HEK293T (cell line): Measurements from ENCODE around the gene METTL16.
"Not testable (repeated sequence)": the region's sequence is repeated elsewhere in the genome, so short reads cannot be mapped to it uniquely, and the experiment has no call there.

Experiments
- CTCF ChIA-PET: fragments of 350-600 bp; formaldehyde crosslinking; extraction: SDS; loops from one replicate; lab custom pipeline; 2021; ENCODE audit warnings: antibody characterized with exemption, inconsistent platforms; lab: Yijun Ruan, JAX
- POLR2A ChIA-PET: fragments of 350-600 bp; formaldehyde crosslinking; extraction: SDS; loops from one replicate; lab custom pipeline; 2020; ENCODE audit warnings: antibody characterized with exemption, inconsistent platforms; lab: Yijun Ruan, JAX
- DNase-seq: peaks from one replicate; pipeline ENCODE4 v3.0.0; 2012; ENCODE audit warnings: mixed read lengths; ENCODE audit errors: extremely low spot score
- ARNT ChIP-seq: fragments of 450-650 bp; IDR thresholded peaks from 2 replicates; pipeline ENCODE4 v1.6.1; 2017; ENCODE audit warnings: mild to moderate bottlenecking
- BHLHE40 ChIP-seq: fragments of 450-650 bp; IDR thresholded peaks from 2 replicates; pipeline ENCODE4 v1.6.1; 2016; ENCODE audit warnings: mild to moderate bottlenecking, moderate library complexity, borderline replicate concordance
- CTBP1 ChIP-seq: fragments of 450-650 bp; IDR thresholded peaks from 2 replicates; pipeline ENCODE4 v1.6.1; 2016; ENCODE audit warnings: borderline replicate concordance
- ELF4 ChIP-seq: fragments of 450-650 bp; IDR thresholded peaks from 2 replicates; pipeline ENCODE4 v1.6.1; 2017; ENCODE audit warnings: antibody characterized with exemption
- FOXA1 ChIP-seq: fragments of 450-650 bp; IDR thresholded peaks from 2 replicates; pipeline ENCODE4 v1.6.1; 2016; ENCODE audit warnings: mild to moderate bottlenecking
- FOXK2 ChIP-seq: fragments of 450-650 bp; IDR thresholded peaks from 2 replicates; pipeline ENCODE4 v1.6.1; 2016; ENCODE audit warnings: mild to moderate bottlenecking
- FOXM1 ChIP-seq: fragments of 450-650 bp; IDR thresholded peaks from 2 replicates; pipeline ENCODE4 v1.6.1; 2017; ENCODE audit warnings: mild to moderate bottlenecking, borderline replicate concordance
- HDGF ChIP-seq: fragments of 450-650 bp; IDR thresholded peaks from 2 replicates; pipeline ENCODE4 v1.6.1; 2017; ENCODE audit warnings: antibody characterized with exemption, borderline replicate concordance
- L3MBTL2 ChIP-seq: fragments of 450-650 bp; conservative IDR thresholded peaks from 2 replicates; pipeline ENCODE4 v1.6.1; 2016; ENCODE audit warnings: mild to moderate bottlenecking
- LEF1 ChIP-seq: fragments of 450-650 bp; IDR thresholded peaks from 2 replicates; pipeline ENCODE4 v1.6.1; 2017; ENCODE audit warnings: mild to moderate bottlenecking, borderline replicate concordance
- NFRKB ChIP-seq: fragments of 450-650 bp; IDR thresholded peaks from 2 replicates; pipeline ENCODE4 v1.6.1; 2016; ENCODE audit warnings: mild to moderate bottlenecking, moderate library complexity
- PKNOX1 ChIP-seq: fragments of 450-650 bp; IDR thresholded peaks from 2 replicates; pipeline ENCODE4 v1.6.1; 2016
- SP1 ChIP-seq: fragments of 450-650 bp; IDR thresholded peaks from 2 replicates; pipeline ENCODE4 v1.6.1; 2017
- SUZ12 ChIP-seq: fragments of 450-650 bp; IDR thresholded peaks from 2 replicates; pipeline ENCODE4 v1.6.1; 2016; ENCODE audit warnings: mild to moderate bottlenecking
- TARDBP ChIP-seq: fragments of 450-650 bp; IDR thresholded peaks from 2 replicates; pipeline ENCODE4 v1.6.1; 2016
- ZNF384 ChIP-seq: fragments of 450-650 bp; IDR thresholded peaks from 2 replicates; pipeline ENCODE4 v1.6.1; 2016

Gene METTL16

GRCh38 chr17:2452216-2452750, 59.4 kb downstream of the METTL16 start:
- POLR2A ChIA-PET, result interaction anchor here (0.8 kb wide), 1 partner anchor 59 kb away, joined by 3 read pairs; the partner anchor contains the start of gene METTL16
- no peak for DNase-seq
- CTCF ChIA-PET, result interaction anchor here (0.6 kb wide), 1 partner anchor 15 kb away, joined by 3 read pairs; no protein-coding TSS in a partner anchor
- TF ChIP-seq FOXM1, result no peak
- no peak for TF ChIP-seq LEF1
- TF ChIP-seq L3MBTL2, result no peak
- TF ChIP-seq TARDBP, result no peak
- TF ChIP-seq ELF4, result no peak
- no peak for TF ChIP-seq CTBP1
- TF ChIP-seq ARNT, result no peak
- no peak for TF ChIP-seq BHLHE40
- TF ChIP-seq FOXK2, result no peak
- no peak for TF ChIP-seq SUZ12
- TF ChIP-seq NFRKB, result no peak
- no peak for TF ChIP-seq FOXA1
- no peak for TF ChIP-seq ZNF384
- TF ChIP-seq PKNOX1, result no peak

- DNase-seq, result no peak
- no peak for TF ChIP-seq TARDBP
- no peak for TF ChIP-seq NFRKB
- TF ChIP-seq ARNT, result no peak
- TF ChIP-seq HDGF, result no peak
- TF ChIP-seq FOXK2, result no peak
- no peak for TF ChIP-seq LEF1
- no peak for TF ChIP-seq ZNF384
- no peak for TF ChIP-seq FOXA1
- no peak for TF ChIP-seq L3MBTL2
- TF ChIP-seq CTBP1, result no peak
- TF ChIP-seq BHLHE40, result no peak
- no peak for TF ChIP-seq SP1
- ChIA-PET CTCF (no interaction called here), POLR2A (no interaction called here)
Observed at GRCh38 chr17:2450016-2450650, 61.6 kb downstream of the METTL16 start.

- POLR2A ChIA-PET, result no interaction called here
- DNase-seq, result no peak
- TF ChIP-seq PKNOX1 (no peak), FOXK2 (no peak), FOXA1 (no peak), CTBP1 (no peak), L3MBTL2 (no peak), ZNF384 (no peak), HDGF (no peak), FOXM1 (no peak), NFRKB (no peak), LEF1 (no peak), TARDBP (no peak), ELF4 (no peak), BHLHE40 (no peak), ARNT (no peak), SP1 (no peak), SUZ12 (no peak)
- CTCF ChIA-PET, result no interaction called here
Observed at GRCh38 chr17:2449486-2449885, 62.2 kb downstream of the METTL16 start.

- CTCF ChIA-PET, POLR2A ChIA-PET, DNase-seq: not testable (repeated sequence)
Observed at GRCh38 chr17:2447479-2447878, 64.2 kb downstream of the METTL16 start.

- DNase-seq, result no peak
- POLR2A ChIA-PET, result no interaction called here
- CTCF ChIA-PET, result no interaction called here
- no peak for TF ChIP-seq L3MBTL2
- no peak for TF ChIP-seq FOXA1
- no peak for TF ChIP-seq HDGF
- no peak for TF ChIP-seq CTBP1
- TF ChIP-seq ARNT, result no peak
- no peak for TF ChIP-seq LEF1
- TF ChIP-seq BHLHE40, result no peak
- no peak for TF ChIP-seq FOXK2
- no peak for TF ChIP-seq ZNF384
- TF ChIP-seq SUZ12, result no peak
- TF ChIP-seq SP1, result no peak
- TF ChIP-seq PKNOX1, result no peak
- no peak for TF ChIP-seq ELF4
- TF ChIP-seq TARDBP, result no peak
- TF ChIP-seq FOXM1, result no peak
- no peak for TF ChIP-seq NFRKB
Observed at GRCh38 chr17:2445638-2446037, 66.0 kb downstream of the METTL16 start.

- DNase-seq, result no peak
- TF ChIP-seq PKNOX1, result no peak
- no peak for TF ChIP-seq SP1
- no peak for TF ChIP-seq FOXK2
- ChIA-PET POLR2A (no interaction called here), CTCF (no interaction called here)
Observed at GRCh38 chr17:2444382-2444781, 67.3 kb downstream of the METTL16 start.
